Tibial nerve (tissue), 4 donors: Measurements from ENCODE around the gene CHEK2.

Experiments
- EP300 ChIP-seq, 2 donors: sonication (generic); formaldehyde crosslinking; IDR thresholded peaks; one replicate each; pipeline ENCODE4 v1.6.1; 2017; ENCODE audit warnings: antibody characterized with exemption in 2 of 2, mild to moderate bottlenecking in 1 of 2
- POLR2A ChIP-seq, 2 donors: fragments of 450-650 bp; IDR thresholded peaks; one replicate each; pipeline ENCODE4 v1.6.1; 2017; ENCODE audit warnings: antibody characterized with exemption in 2 of 2, mild to moderate bottlenecking in 2 of 2, moderate library complexity in 2 of 2
- TF ChIP-seq, protein P1 (sequence below), 5 experiments: fragments of 200-600 bp in 3 of 5; fragments of 450-650 bp in 2 of 5; sonication (generic) in 3 of 5; IDR thresholded peaks; one replicate each; pipeline ENCODE4 v1.5.1; 2016 to 2019; ENCODE audit warnings: antibody characterized with exemption in 5 of 5, mild to moderate bottlenecking in 3 of 5, moderate library complexity in 2 of 5

DNA sequence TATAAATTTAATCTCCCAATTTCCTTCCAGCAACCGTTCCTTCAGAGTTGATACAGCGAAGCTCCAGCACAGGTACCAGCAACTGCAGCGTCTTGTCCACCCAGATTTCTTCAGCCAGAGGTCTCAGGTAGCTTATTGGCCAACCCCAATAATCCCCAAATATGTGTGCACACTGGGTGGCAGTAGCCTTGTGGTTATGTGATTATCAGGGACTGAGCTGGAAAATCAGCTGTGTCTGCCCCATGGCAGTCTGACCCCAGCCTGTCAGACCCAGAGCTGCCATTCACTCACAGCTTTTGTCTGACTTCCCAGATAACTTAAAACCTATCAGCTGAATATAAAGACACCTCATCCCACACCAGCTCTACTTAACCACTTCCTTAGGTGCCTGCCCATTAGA lies 2.2 kb upstream of the CHEK2 start:
- TF ChIP-seq POLR2A (IDR thresholded peaks at IDR 0.05) (no peak), EP300 (IDR thresholded peaks at IDR 0.05) (no peak)
- TF ChIP-seq, protein P1, sequence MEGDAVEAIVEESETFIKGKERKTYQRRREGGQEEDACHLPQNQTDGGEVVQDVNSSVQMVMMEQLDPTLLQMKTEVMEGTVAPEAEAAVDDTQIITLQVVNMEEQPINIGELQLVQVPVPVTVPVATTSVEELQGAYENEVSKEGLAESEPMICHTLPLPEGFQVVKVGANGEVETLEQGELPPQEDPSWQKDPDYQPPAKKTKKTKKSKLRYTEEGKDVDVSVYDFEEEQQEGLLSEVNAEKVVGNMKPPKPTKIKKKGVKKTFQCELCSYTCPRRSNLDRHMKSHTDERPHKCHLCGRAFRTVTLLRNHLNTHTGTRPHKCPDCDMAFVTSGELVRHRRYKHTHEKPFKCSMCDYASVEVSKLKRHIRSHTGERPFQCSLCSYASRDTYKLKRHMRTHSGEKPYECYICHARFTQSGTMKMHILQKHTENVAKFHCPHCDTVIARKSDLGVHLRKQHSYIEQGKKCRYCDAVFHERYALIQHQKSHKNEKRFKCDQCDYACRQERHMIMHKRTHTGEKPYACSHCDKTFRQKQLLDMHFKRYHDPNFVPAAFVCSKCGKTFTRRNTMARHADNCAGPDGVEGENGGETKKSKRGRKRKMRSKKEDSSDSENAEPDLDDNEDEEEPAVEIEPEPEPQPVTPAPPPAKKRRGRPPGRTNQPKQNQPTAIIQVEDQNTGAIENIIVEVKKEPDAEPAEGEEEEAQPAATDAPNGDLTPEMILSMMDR (IDR thresholded peaks at IDR 0.05) = no peak
